Mesodermal cell (in vitro differentiated cells): Measurements from ENCODE around the gene PRR22.

Source experiments
- H3K27ac ChIP-seq: 2 replicates; pipeline ENCODE4 v1.7.0; 2013; ENCODE audit warnings: mild to moderate bottlenecking, low read depth, low read length, moderate library complexity; ENCODE audit not compliant: severe bottlenecking
- H3K36me3 ChIP-seq: 2 replicates; pipeline ENCODE4 v1.7.1; 2013; ENCODE audit warnings: mild to moderate bottlenecking, low read length, moderate library complexity; ENCODE audit not compliant: control insufficient read depth, insufficient read depth
- H3K4me1 ChIP-seq: one replicate; pipeline ENCODE4 v1.7.1; 2013; ENCODE audit warnings: mild to moderate bottlenecking, low read length; ENCODE audit not compliant: insufficient read depth, control insufficient read depth, poor library complexity, severe bottlenecking
- H3K4me3 ChIP-seq: 2 replicates; pipeline ENCODE4 v1.7.0; 2013; ENCODE audit warnings: low read length, control low read depth, mild to moderate bottlenecking; ENCODE audit not compliant: insufficient read depth, poor library complexity, severe bottlenecking; ENCODE audit errors: extremely low read depth
- H3K9me3 ChIP-seq: 2 replicates; pipeline ENCODE4 v1.7.1; 2013; ENCODE audit warnings: mild to moderate bottlenecking, low read length, moderate library complexity; ENCODE audit not compliant: control insufficient read depth
- WGBS, 2 experiments: methylation state at CpG; one replicate each; pipeline ENCODE4 v1.1.5; 2013; ENCODE audit warnings: missing lambda C conversion rate in 2 of 2; ENCODE audit not compliant: insufficient coverage in 2 of 2; 5-methylcytosine and 5-hydroxymethylcytosine counted together

Gene PRR22

DNA sequence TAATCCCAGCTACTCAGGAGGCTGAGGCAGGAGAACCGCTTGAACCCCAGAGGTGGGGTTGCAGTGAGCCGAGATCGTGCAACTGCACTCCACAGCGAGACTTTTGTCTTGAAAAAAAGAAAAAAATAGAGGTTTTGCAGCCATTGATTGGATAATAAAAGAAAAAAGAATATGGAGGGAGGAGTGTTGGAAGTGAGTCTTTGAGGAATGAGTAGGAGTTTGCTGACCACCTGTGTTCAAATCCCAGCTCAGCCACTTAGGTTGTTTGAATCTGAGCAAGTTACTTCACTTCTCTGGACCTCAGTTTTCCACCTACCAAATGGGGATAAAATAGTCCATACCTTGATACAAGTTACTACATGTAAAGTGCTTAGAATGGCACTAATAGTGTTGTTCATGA, 26.6 kb upstream of the PRR22 start:
- H3K4me1 ChIP-seq: no peaks in the 10 kb centered on the region
- H3K4me3 ChIP-seq: no peak overlapping the region
- 81 to 94% methylated on average over 4 of the region's 4 CpGs for WGBS, 2 experiments
- no peaks in the 10 kb centered on the region for H3K36me3 ChIP-seq
- H3K27ac ChIP-seq: no peak overlapping the region
- no peaks in the 10 kb centered on the region for H3K9me3 ChIP-seq

DNA sequence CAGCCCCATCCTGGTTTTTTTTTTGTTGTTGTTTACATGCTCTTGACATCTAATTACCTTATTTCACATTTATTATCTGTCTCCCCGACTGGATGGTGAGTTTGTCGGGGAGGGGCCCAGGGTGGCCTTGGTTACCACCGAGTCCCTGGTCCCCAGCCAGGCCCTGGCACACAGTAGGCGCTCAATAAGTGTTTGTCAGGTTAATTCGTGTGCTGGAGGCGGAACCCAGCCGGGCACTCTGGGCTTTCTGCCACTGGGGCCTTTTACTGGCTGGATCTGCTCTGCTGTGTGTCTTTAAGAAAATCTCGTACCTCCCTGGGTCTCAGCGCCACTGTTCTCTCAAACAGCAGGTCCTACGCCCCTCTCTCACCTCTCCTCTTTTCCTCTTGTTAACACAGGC, 24.9 kb upstream of the PRR22 start:
- H3K4me3 ChIP-seq: no peak overlapping the region
- no peaks in the 10 kb centered on the region for H3K36me3 ChIP-seq
- 91 to 95% methylated on average over 7 to 9 of the region's 10 CpGs for WGBS, 2 experiments
- no peaks in the 10 kb centered on the region for H3K4me1 ChIP-seq
- no peak overlapping the region for H3K27ac ChIP-seq
- H3K9me3 ChIP-seq: no peaks in the 10 kb centered on the region

DNA sequence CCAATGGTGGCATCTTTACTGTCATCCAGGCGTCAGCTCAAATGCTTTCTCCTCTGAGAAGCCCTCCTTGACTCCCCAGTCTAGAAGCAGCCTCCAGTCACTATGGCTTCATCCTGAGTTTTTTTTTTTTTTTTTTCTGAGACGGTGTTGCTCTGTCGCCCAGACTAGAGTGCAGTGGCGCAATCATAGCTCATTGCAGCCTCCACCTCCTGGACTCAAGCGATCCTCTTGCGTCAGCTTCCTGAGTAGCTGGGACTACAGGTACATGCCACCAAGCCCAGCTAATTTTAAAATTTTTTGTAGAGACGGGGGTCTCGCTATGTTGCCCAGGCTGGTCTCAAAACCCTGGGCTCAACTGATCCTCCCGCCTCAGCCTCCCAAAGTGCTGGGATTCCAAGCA, 24.5 kb upstream of the PRR22 start:
- Histone ChIP-seq H3K9me3 (no peaks in the 10 kb centered on the region), H3K4me3 (no peak overlapping the region), H3K36me3 (no peaks in the 10 kb centered on the region), H3K4me1 (no peaks in the 10 kb centered on the region), H3K27ac (no peak overlapping the region)
- 86 to 94% methylated on average over 6 to 8 of the region's 9 CpGs for WGBS, 2 experiments

GRCh38 chr19:5808120-5808816, 23.7 kb upstream of the PRR22 start:
- H3K9me3 ChIP-seq: no peaks in the 10 kb centered on the region
- no peaks in the 10 kb centered on the region for H3K36me3 ChIP-seq
- H3K27ac ChIP-seq: no peak overlapping the region
- no peak overlapping the region for H3K4me3 ChIP-seq
- WGBS, 2 experiments: 91 to 93% methylated on average over 9 to 16 of the region's 21 CpGs
- H3K4me1 ChIP-seq: peaks cover 3% of the 10 kb centered on the region

DNA sequence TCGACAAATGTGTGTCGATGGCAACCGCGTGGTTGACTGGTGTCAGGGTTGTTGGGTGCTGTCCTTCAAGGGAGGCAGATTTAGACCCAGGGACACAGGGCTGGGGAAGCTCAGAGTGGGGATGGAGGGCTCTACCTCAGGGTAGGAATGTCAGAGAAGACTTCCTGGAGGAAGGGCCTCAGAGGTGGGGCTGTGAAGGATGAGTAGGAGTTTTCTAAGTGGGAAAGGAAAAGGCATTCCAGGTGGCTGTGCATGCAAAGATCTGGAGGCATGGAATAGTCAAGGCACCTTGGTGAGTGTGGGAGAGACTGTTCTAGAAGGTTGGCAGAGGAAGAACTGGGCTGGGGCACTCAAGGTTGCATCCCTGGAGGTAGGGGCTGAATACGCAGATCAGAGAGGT, 22.4 kb upstream of the PRR22 start:
- Histone ChIP-seq H3K9me3 (no peaks in the 10 kb centered on the region), H3K4me3 (no peak overlapping the region), H3K36me3 (no peaks in the 10 kb centered on the region), H3K4me1 (peaks cover 7% of the 10 kb centered on the region), H3K27ac (no peak overlapping the region)
- WGBS, 2 experiments: 94% methylated on average over 5 of the region's 5 CpGs

GRCh38 chr19:5806133-5806489, 21.6 kb upstream of the PRR22 start:
- WGBS, 2 experiments: 13 to 24% methylated on average over 4 to 6 of the region's 6 CpGs
- Histone ChIP-seq H3K9me3 (no peaks in the 10 kb centered on the region), H3K36me3 (no peaks in the 10 kb centered on the region), H3K4me1 (peaks cover 7% of the 10 kb centered on the region), H3K27ac (no peak overlapping the region), H3K4me3 (no peak overlapping the region)

DNA sequence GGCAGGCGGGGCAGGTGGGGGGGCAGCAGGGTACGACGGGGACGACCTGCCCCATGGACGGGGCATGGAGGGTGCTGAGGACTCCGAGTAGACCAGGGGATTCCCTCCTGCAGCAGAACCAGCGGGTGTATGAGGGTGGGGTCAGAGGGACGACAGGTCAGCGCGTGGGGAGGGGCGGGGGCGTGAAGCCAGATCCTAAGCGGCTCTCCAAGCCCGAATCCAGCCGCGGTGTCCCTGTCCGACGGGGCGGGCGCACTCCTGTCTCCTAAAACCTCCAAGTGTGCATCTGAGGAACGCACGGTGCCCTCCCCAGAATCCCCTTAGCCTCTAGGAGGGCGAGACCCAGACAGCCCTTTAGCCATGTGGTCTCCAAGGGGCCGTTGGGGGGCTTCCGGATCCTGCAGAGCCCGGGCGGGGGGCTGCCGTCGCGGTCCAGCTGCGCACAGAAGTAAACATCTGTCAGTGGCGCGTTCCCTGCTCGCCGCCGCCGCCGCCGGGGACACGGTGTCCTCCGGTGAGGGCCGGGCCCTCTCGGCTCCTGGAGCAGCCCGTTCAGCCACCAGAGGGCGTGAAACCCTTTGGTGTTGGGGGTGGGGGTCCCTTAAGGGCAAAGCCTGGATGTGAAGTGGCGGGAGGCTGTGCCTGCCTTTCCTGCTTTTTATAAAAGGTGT, 21.1 kb upstream of the PRR22 start:
- H3K9me3 ChIP-seq: no peaks in the 10 kb centered on the region
- H3K36me3 ChIP-seq: no peaks in the 10 kb centered on the region
- peak overlapping the region; percentile 32 for H3K4me3 ChIP-seq
- no peak overlapping the region for H3K27ac ChIP-seq
- peaks cover 7% of the 10 kb centered on the region for H3K4me1 ChIP-seq
- WGBS, 2 experiments: 1 to 3% methylated on average over 40 to 43 of the region's 46 CpGs

- Histone ChIP-seq H3K9me3 (no peaks in the 10 kb centered on the region), H3K4me3 (peak within 1 kb of the TSS; percentile 32), H3K36me3 (no peaks in the 10 kb centered on the region), H3K27ac (no peak within 1 kb of the TSS), H3K4me1 (peaks cover 7% of the 10 kb centered on the region)
- WGBS, 2 experiments: 4 to 7% methylated on average over 29 to 55 of the region's 107 CpGs
Observed at GRCh38 chr19:5804516-5805461, 20.2 kb upstream of the PRR22 start, which contains the start of gene NRTN. NRTN (plus strand) TSS chr19:5805067; CDS start chr19:5824166, 19,099 bp downstream.

- WGBS, 2 experiments: 2 to 4% methylated on average over 32 to 48 of the region's 54 CpGs
- Histone ChIP-seq H3K9me3 (no peaks in the 10 kb centered on the region), H3K4me1 (peaks cover 7% of the 10 kb centered on the region), H3K36me3 (no peaks in the 10 kb centered on the region), H3K27ac (no peak overlapping the region), H3K4me3 (peak overlapping the region; percentile 30)
Observed at GRCh38 chr19:5803752-5804515, 19.4 kb upstream of the PRR22 start.

- peaks cover 7% of the 10 kb centered on the region for H3K4me1 ChIP-seq
- peak overlapping the region; percentile 30 for H3K4me3 ChIP-seq
- no peak overlapping the region for H3K27ac ChIP-seq
- H3K9me3 ChIP-seq: no peaks in the 10 kb centered on the region
- 23 to 35% methylated on average over 3 to 7 of the region's 8 CpGs for WGBS, 2 experiments
- no peaks in the 10 kb centered on the region for H3K36me3 ChIP-seq
Observed at GRCh38 chr19:5803441-5803751, 18.9 kb upstream of the PRR22 start.
